ENCODE data around the gene COMTD1. TPM values are rescaled to one million over a fixed set of nuclear protein-coding genes. Genes with fewer than 3 reads are reported as not detected.

COMTD1 gene
- total and polyA plus RNA-seq, 2 of the 13 experiments (the other 11 are each of a cell fraction or from before 2014, with no cell fraction given), result 11.8 to 18.4 TPM

GRCh38 chr10:75230600-75231038, 5.1 kb downstream of the COMTD1 start (continued):
- TF ChIP-seq KDM6A (CRISPR knock-in tag; IDR thresholded peaks at IDR 0.05; ENCODE audit: low read depth) (no peak), PBX3 (CRISPR knock-in tag; IDR thresholded peaks at IDR 0.05; ENCODE audit: borderline replicate concordance) (no peak), HMGXB4 (CRISPR knock-in tag; IDR thresholded peaks at IDR 0.05; ENCODE audit: borderline replicate concordance in 1 of 2, low read depth in 1 of 2) (peak in 1 of 2 experiments; percentile 38; a peak in 1 of 4 replicates), CAMTA2 (CRISPR knock-in tag; IDR thresholded peaks at IDR 0.05; ENCODE audit: borderline replicate concordance) (no peak), ZNF562 (CRISPR knock-in tag; IDR thresholded peaks at IDR 0.05; ENCODE audit: borderline replicate concordance) (no peak), SAP130 (CRISPR knock-in tag; IDR thresholded peaks at IDR 0.05; ENCODE audit: low read depth) (peak; percentile 58), E2F1 (CRISPR knock-in tag; IDR thresholded peaks at IDR 0.05) (no peak), ZNF224 (CRISPR knock-in tag; IDR thresholded peaks at IDR 0.05) (no peak), ZNF138 (CRISPR knock-in tag; IDR thresholded peaks at IDR 0.05; ENCODE audit: low read depth) (no peak), TRIM22 (IDR thresholded peaks at IDR 0.05) (no peak), ZNF20 (CRISPR knock-in tag; IDR thresholded peaks at IDR 0.05) (no peak), MAFK (conservative IDR thresholded peaks at IDR 0.05 in 1 of 2, IDR thresholded peaks at IDR 0.05 in 1 of 2; ENCODE audit: low read length in 2 of 2) (no peak), TFAP4 (IDR thresholded peaks at IDR 0.05; ENCODE audit: borderline replicate concordance, low read depth) (peak; percentile 79; the same call in 1 of the 2 replicates), ZBTB3 (CRISPR knock-in tag; IDR thresholded peaks at IDR 0.05; ENCODE audit: borderline replicate concordance, low read depth) (no peak), ZNF777 (CRISPR knock-in tag; IDR thresholded peaks at IDR 0.05) (no peak), CREB1 (IDR thresholded peaks at IDR 0.05) (no peak), CREB1 (CRISPR knock-in tag; IDR thresholded peaks at IDR 0.05) (no peak), ZNF30 (CRISPR knock-in tag; IDR thresholded peaks at IDR 0.05) (no peak), DRAP1 (CRISPR knock-in tag; IDR thresholded peaks at IDR 0.05) (0 out of 2 replicates have a peak, but pooled peaks have one; percentile 24), FOXK2 (IDR thresholded peaks at IDR 0.05) (no peak), LBX2 (CRISPR knock-in tag; IDR thresholded peaks at IDR 0.05; ENCODE audit: borderline replicate concordance) (no peak)
